K562 (cell line): ENCODE data around the gene ZSCAN21. TPM values are rescaled to one million over a fixed set of nuclear protein-coding genes. Genes with fewer than 3 reads are reported as not detected.
A peak's percentile ranks its signal among the peaks of the same experiment; 100 is the strongest.

Source experiments
- ATAC-seq: fragments of 200-7000 bp; cut with Tn5 transposase; 3 replicates; pipeline ENCODE4 v1.9.1; 2020; ENCODE audit warnings: moderate library complexity
- BruUV-seq: library from RNA; stranded (reverse); fragments of 400-500 nt; replicated peaks from 2 replicates; lab custom pipeline; 2021; lab: Mats Ljungman, UMichigan
- CTCF ChIA-PET: fragments of 300-600 bp; formaldehyde crosslinking; extraction: SDS; loops from one replicate; lab custom pipeline; 2021; ENCODE audit warnings: low intra/inter-chr PET ratio; lab: Yijun Ruan, JAX
- POLR2A ChIA-PET: fragments of 300-600, 350-650 bp; sonication (Branson Sonifier 250); formaldehyde crosslinking; extraction: SDS; loops from one replicate; lab custom pipeline; 2021; ENCODE audit warnings: antibody characterized with exemption, inconsistent platforms; lab: Yijun Ruan, JAX
- DNase-seq, 4 experiments: peaks; one replicate each; pipeline versions ENCODE4 v3.0.0 to v3.0.0-alpha.2; 2011 to 2018; ENCODE audit warnings: low spot score in 3 of 4, mixed read lengths in 3 of 4; ENCODE audit errors: extremely low read depth in 1 of 4
- FAIRE-seq: peaks from 2 replicates; lab custom pipeline; 2011; peaks lifted over from hg19 to GRCh38; lab: Jason Lieb, UNC
- H2AFZ ChIP-seq: 2 replicates; pipeline ENCODE4 v1.6.0; 2011; ENCODE audit warnings: low read depth, low read length, control low read depth, inconsistent platforms
- H3K27ac ChIP-seq: fragments of 200-600 bp; 3 replicates; pipeline ENCODE4 v1.8.0; 2011; ENCODE audit warnings: low read depth, mild to moderate bottlenecking, control low read depth, inconsistent platforms, low read length, moderate library complexity, mixed read lengths; ENCODE audit errors: extremely low read depth
- H3K27me3 ChIP-seq, 2 experiments: fragments of 300-600 bp in 1 of 2; 2 replicates in 1 of 2; 3 replicates in 1 of 2; pipeline versions ENCODE4 v1.6.0 to v1.8.0; 2011; ENCODE audit warnings: inconsistent platforms in 2 of 2, low read length in 2 of 2, mild to moderate bottlenecking in 1 of 2, mixed read lengths in 1 of 2, moderate library complexity in 1 of 2; ENCODE audit not compliant: control insufficient read depth in 2 of 2, insufficient read depth in 2 of 2
- H3K36me3 ChIP-seq: fragments of 300-600 bp; 3 replicates; pipeline ENCODE4 v1.8.0; 2011; ENCODE audit warnings: mild to moderate bottlenecking, low read length, inconsistent platforms; ENCODE audit not compliant: control insufficient read depth, insufficient read depth
- H3K4me1 ChIP-seq, 2 experiments: fragments of 200-600 bp in 1 of 2; replicated peaks in 1 of 2; 2 replicates in 1 of 2; 3 replicates in 1 of 2; pipeline versions ENCODE4 v1.5.1 to v1.8.0; 2011; ENCODE audit warnings: inconsistent platforms in 2 of 2, low read length in 2 of 2, mild to moderate bottlenecking in 1 of 2, mixed read lengths in 1 of 2, moderate library complexity in 1 of 2; ENCODE audit not compliant: control insufficient read depth in 2 of 2, insufficient read depth in 2 of 2
- H3K4me2 ChIP-seq: 2 replicates; pipeline ENCODE4 v1.6.1; 2011; ENCODE audit warnings: low read length, control low read depth, inconsistent platforms, mixed read lengths; ENCODE audit not compliant: insufficient read depth
- H3K4me3 ChIP-seq: fragments of 200-600 bp; sonication (generic), shearing (Covaris generic); 2 replicates; pipeline ENCODE4 v1.5.1; 2016; ENCODE audit warnings: control low read depth, inconsistent platforms
- H3K79me2 ChIP-seq: fragments of 200-600 bp; 3 replicates; pipeline ENCODE4 v1.8.0; 2011; ENCODE audit warnings: low read length, inconsistent platforms; ENCODE audit not compliant: control insufficient read depth, insufficient read depth
- H3K9ac ChIP-seq, 2 experiments: 2 replicates each; pipeline versions ENCODE4 v1.6.0 to v1.6.1; 2011; ENCODE audit warnings: low read depth in 2 of 2, low read length in 2 of 2, control low read depth in 1 of 2, inconsistent platforms in 1 of 2, mild to moderate bottlenecking in 1 of 2, mixed read lengths in 1 of 2; ENCODE audit not compliant: insufficient read depth in 1 of 2
- H3K9me1 ChIP-seq: one replicate; pipeline ENCODE4 v1.6.0; 2011; ENCODE audit warnings: inconsistent platforms, mild to moderate bottlenecking, low read length, moderate library complexity; ENCODE audit not compliant: control insufficient read depth, insufficient read depth
- H3K9me3 ChIP-seq: replicated peaks from 2 replicates; pipeline ENCODE4 v1.5.1; 2011; ENCODE audit warnings: low read depth, low read length, inconsistent platforms; ENCODE audit not compliant: control insufficient read depth, insufficient read depth
- H4K20me1 ChIP-seq: replicated peaks from 2 replicates; pipeline ENCODE4 v1.6.1; 2011; ENCODE audit warnings: low read length, inconsistent platforms, mixed read lengths; ENCODE audit not compliant: control insufficient read depth, insufficient read depth
- CBX8 ChIP-seq: fragments of 200-600 bp; sonication (generic); IDR thresholded peaks from 2 replicates; pipeline ENCODE4 v1.6.1; 2012; ENCODE audit warnings: borderline replicate concordance, mixed run types, low read depth, mild to moderate bottlenecking, moderate library complexity, mixed read lengths, low read length, control low read depth, inconsistent platforms; ENCODE audit not compliant: poor library complexity, severe bottlenecking; ENCODE audit errors: extremely low read depth
- CHCHD3 ChIP-seq: fragments of 250-450 bp; sonication (Bioruptor Pico); IDR thresholded peaks from 2 replicates; pipeline ENCODE4 v2.1.2; 2022; ENCODE audit warnings: mild to moderate bottlenecking
- CHD1 ChIP-seq: fragments of 200-600 bp; sonication (generic); IDR thresholded peaks from one replicate; pipeline ENCODE4 v1.6.1; 2012; ENCODE audit warnings: mild to moderate bottlenecking, moderate library complexity, low read length, inconsistent platforms
- DMBX1 ChIP-seq: fragments of 250-450 bp; sonication (Bioruptor Pico); IDR thresholded peaks from 2 replicates; pipeline ENCODE4 v1.8.0; 2022; ENCODE audit warnings: inconsistent platforms, mild to moderate bottlenecking, moderate library complexity, borderline replicate concordance
- MCM3 ChIP-seq: fragments of 450-650 bp; IDR thresholded peaks from 2 replicates; pipeline ENCODE4 v1.6.1; 2016
- MEF2D ChIP-seq: conservative IDR thresholded peaks from 2 replicates; pipeline ENCODE4 v1.6.1; 2016; ENCODE audit warnings: low read depth, missing genetic modification characterization, missing compliant biosample characterization
- NR2C1 ChIP-seq, 2 experiments: fragments of 450-650 bp; IDR thresholded peaks; 2 replicates each; pipeline ENCODE4 v1.6.1; 2017; ENCODE audit warnings: mild to moderate bottlenecking in 2 of 2, antibody characterized with exemption in 1 of 2, inconsistent platforms in 1 of 2, missing compliant biosample characterization in 1 of 2, missing genetic modification characterization in 1 of 2
- POLR3A ChIP-seq: IDR thresholded peaks from 2 replicates; pipeline ENCODE4 v1.6.1; 2011; ENCODE audit warnings: borderline replicate concordance, mild to moderate bottlenecking, moderate library complexity; ENCODE audit not compliant: insufficient read length, insufficient read depth; ENCODE audit errors: extremely low read depth
- PTTG1 ChIP-seq: fragments of 450-650 bp; IDR thresholded peaks from 2 replicates; pipeline ENCODE4 v1.6.1; 2016; ENCODE audit warnings: low read depth, mild to moderate bottlenecking, missing genetic modification characterization, missing compliant biosample characterization
- SAFB2 ChIP-seq: fragments of 200-400 bp; formaldehyde crosslinking; IDR thresholded peaks from 2 replicates; pipeline ENCODE4 v1.6.1; 2018; ENCODE audit warnings: borderline replicate concordance, low read length, low read depth, moderate library complexity; ENCODE audit not compliant: severe bottlenecking
- SIX5 ChIP-seq, 2 experiments: IDR thresholded peaks; 2 replicates each; pipeline ENCODE4 v1.6.1; 2011; ENCODE audit warnings: low read length in 2 of 2, borderline replicate concordance in 1 of 2, low read depth in 1 of 2, mild to moderate bottlenecking in 1 of 2, moderate library complexity in 1 of 2; ENCODE audit not compliant: insufficient read depth in 1 of 2
- TFAM ChIP-seq: fragments of 250-450 bp; sonication (Bioruptor Pico); conservative IDR thresholded peaks from 2 replicates; pipeline ENCODE4 v1.5.0; 2021; ENCODE audit warnings: mild to moderate bottlenecking, moderate library complexity
- U2AF1 ChIP-seq: fragments of 200-400 bp; formaldehyde crosslinking; optimal IDR thresholded peaks from 2 replicates; pipeline ENCODE3; 2017; ENCODE audit warnings: mild to moderate bottlenecking, low read depth, low read length, moderate library complexity
- ZBTB8A ChIP-seq: fragments of 450-650 bp; IDR thresholded peaks from 2 replicates; pipeline ENCODE4 v1.6.1; 2018; ENCODE audit warnings: mild to moderate bottlenecking, moderate library complexity; ENCODE audit not compliant: partially characterized antibody
- ZKSCAN3 ChIP-seq: fragments of 250-450 bp; sonication (Bioruptor Pico); IDR thresholded peaks from 2 replicates; pipeline ENCODE4 v1.4.0; 2020
- ZNF133 ChIP-seq: fragments of 250-450 bp; sonication (Bioruptor Pico); IDR thresholded peaks from 2 replicates; pipeline ENCODE4 v1.4.0; 2020; ENCODE audit warnings: mild to moderate bottlenecking
- ZNF134 ChIP-seq: fragments of 250-450 bp; sonication (Bioruptor Pico); conservative IDR thresholded peaks from 2 replicates; pipeline ENCODE4 v1.4.0; 2020
- ZNF146 ChIP-seq: IDR thresholded peaks from one replicate; pipeline ENCODE4 v1.6.1; 2018; ENCODE audit warnings: missing compliant biosample characterization; ENCODE audit not compliant: unreplicated experiment
- ZNF584 ChIP-seq: fragments of 200-800 bp; sonication (Bioruptor generic); IDR thresholded peaks from 2 replicates; pipeline ENCODE4 v1.6.1; 2016; ENCODE audit warnings: low read depth, mild to moderate bottlenecking, missing genetic modification characterization, missing compliant biosample characterization
- ZNF699 ChIP-seq: fragments of 250-450 bp; sonication (Bioruptor Pico); IDR thresholded peaks from 2 replicates; pipeline ENCODE4 v1.8.0; 2021; ENCODE audit warnings: mild to moderate bottlenecking, moderate library complexity; ENCODE audit not compliant: insufficient replicate concordance
- ZNF79 ChIP-seq: fragments of 250-450 bp; sonication (Bioruptor Pico); IDR thresholded peaks from 2 replicates; pipeline ENCODE4 v1.4.0; 2020; ENCODE audit warnings: low read depth, mild to moderate bottlenecking, moderate library complexity
- WGBS: fragments of 100-300 bp; shearing (Covaris generic); methylation state at CpG from one replicate; pipeline ENCODE4 v1.1.6; 2016; ENCODE audit warnings: low coverage, mixed read lengths; ENCODE audit not compliant: insufficient coverage; ENCODE audit errors: missing lambda C conversion rate; 5-methylcytosine and 5-hydroxymethylcytosine counted together
- in situ Hi-C: fragments of 300-500 bp; cut with MboI; formaldehyde crosslinking; loops from 4 replicates; pipeline ENCODE4 v1.15.0; 2018; ENCODE audit warnings: inconsistent platforms, mixed read lengths
- intact Hi-C: fragments of 100-400 bp; cut with micrococcal nuclease; formaldehyde crosslinking; loops from 2 replicates; pipeline ENCODE4 v1.14.2; 2022
- polyA plus RNA-seq, 8 experiments: library from polyadenylated mRNA; depleted of rRNA in 4 of 8; stranded (reverse) in 5 of 8; unstranded in 3 of 8; fragments of >200 nt; fragmentation: Nextera tagmentation in 2 of 8; fragmentation: Illumina TruSeq in 1 of 8; extraction: Ambion mirVana in 2 of 8; extraction: Trizol in 1 of 8; gene quantifications; 2 replicates each; pipeline versions ENCODE4 v1.2.1 to v1.2.3, GENCODE V29; 2011 to 2014; ENCODE audit warnings: inconsistent platforms in 1 of 8, missing spikeins in 1 of 8
- total RNA-seq, 7 experiments: library from RNA; depleted of rRNA in 6 of 7; stranded (reverse); fragments of >200 nt in 6 of 7; fragmentation: Illumina TruSeq in 2 of 7; extraction: Trizol in 2 of 7; gene quantifications; 2 replicates each; pipeline versions ENCODE4 v1.2.1 to v1.2.3, GENCODE V29; 2011 to 2021; ENCODE audit warnings: low replicate concordance in 1 of 7

ZSCAN21 gene
- total and polyA plus RNA-seq, 9 of the 15 experiments (the other 6 are each of a cell fraction or from before 2014, with no cell fraction given), result 5.9 to 15.5 (median 13.2) TPM

DNA sequence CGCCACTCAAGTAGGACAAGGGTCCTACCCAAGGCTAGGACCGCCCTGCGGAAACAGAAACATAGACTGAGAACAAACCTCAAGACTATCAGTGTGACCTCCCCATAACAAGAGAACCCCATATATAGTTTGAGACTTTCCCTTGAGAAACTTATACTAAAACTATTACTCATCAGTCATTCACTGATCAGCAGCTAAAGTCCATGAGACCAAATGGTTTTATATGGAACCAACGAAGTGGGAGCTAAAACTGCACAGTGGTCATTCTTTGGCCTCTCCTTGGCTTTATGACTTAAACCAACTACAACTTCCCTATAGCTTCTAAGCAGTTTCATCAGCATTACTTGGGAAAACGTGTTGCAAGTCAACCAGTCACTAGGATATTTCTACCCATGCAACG lies 13.7 kb upstream of the ZSCAN21 start (continued):
- TF ChIP-seq CBX8 (no peak), TFAM (CRISPR knock-in tag) (no peak), ZNF79 (CRISPR knock-in tag) (no peak), ZKSCAN3 (CRISPR knock-in tag) (no peak), POLR3A (no peak), ZNF134 (CRISPR knock-in tag) (no peak), ZNF146 (no peak), DMBX1 (CRISPR knock-in tag) (no peak), CHCHD3 (CRISPR knock-in tag) (no peak), ZNF133 (CRISPR knock-in tag) (no peak), U2AF1 (no peak), MCM3 (no peak)

DNA sequence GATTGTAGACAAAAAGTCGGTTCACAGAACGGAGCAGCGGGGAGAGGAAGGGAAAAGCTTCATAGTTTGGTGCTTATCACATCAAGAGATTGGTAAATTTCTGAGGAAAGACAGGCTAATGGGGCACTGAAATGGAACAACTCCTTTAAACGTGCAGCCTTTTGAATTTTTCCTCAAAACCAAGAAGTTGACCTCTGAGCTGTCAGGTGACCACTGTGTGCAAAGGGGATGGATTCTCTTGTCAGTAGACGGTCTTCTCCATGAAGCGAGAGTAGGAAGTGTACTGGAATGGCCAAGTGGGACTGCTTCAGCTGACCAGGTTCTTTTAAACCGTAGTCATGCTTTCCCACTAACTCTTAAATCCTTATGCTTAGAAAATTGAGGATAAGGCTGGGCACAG lies 11.2 kb upstream of the ZSCAN21 start:
- no peak overlapping the region for H3K9ac ChIP-seq
- ATAC-seq (no peak), FAIRE-seq (no peak), DNase-seq (no peak)
- WGBS, result 85% methylated on average over 7 of the region's 7 CpGs
- ChIA-PET CTCF (no interaction called here), POLR2A (interaction anchor here (1.0 to 1.6 kb wide), 2 partner anchors 9 to 119 kb away, joined by 3 read pairs; partner anchors contain the start of gene TRIM4)
- TSS peak; percentile 14 for BruUV-seq
- H2AFZ ChIP-seq, result no peak overlapping the region
- H3K4me2 ChIP-seq, result no peak overlapping the region
- intact Hi-C loops, result no loop called here
- H3K79me2 ChIP-seq, result no peaks in the 10 kb centered on the region
- no peaks in the 10 kb centered on the region for H3K27me3 ChIP-seq
- no peaks in the 10 kb centered on the region for H3K9me1 ChIP-seq
- no peaks in the 10 kb centered on the region; a peak in 1 of 5 replicates for H3K4me1 ChIP-seq
- in situ Hi-C loops, result no loop called here
- H3K4me3 ChIP-seq, result no peak overlapping the region
- H4K20me1 ChIP-seq, result no peaks in the 10 kb centered on the region
- H3K9me3 ChIP-seq, result no peaks in the 10 kb centered on the region; the same call in 1 of the 2 replicates
- H3K27ac ChIP-seq, result no peak overlapping the region
- TF ChIP-seq ZNF584 (CRISPR knock-in tag), result no peak
- TF ChIP-seq SIX5 (IDR thresholded peaks at IDR 0.05; ENCODE audit: borderline replicate concordance in 1 of 2, insufficient read depth in 1 of 2, low read depth in 1 of 2, low read length in 2 of 2), result no peak
- no peak for TF ChIP-seq CHD1
- TF ChIP-seq PTTG1, result no peak
- no peak for TF ChIP-seq ZNF699 (CRISPR knock-in tag)
- TF ChIP-seq MEF2D (tag), result no peak
- TF ChIP-seq NR2C1 (IDR thresholded peaks at IDR 0.05), result no peak
- no peak for TF ChIP-seq NR2C1 (tag; IDR thresholded peaks at IDR 0.05)
- TF ChIP-seq SAFB2, result no peak
- no peak for TF ChIP-seq ZBTB8A
- peaks cover 33% of the 10 kb centered on the region for H3K36me3 ChIP-seq
